GM23338 (cell line): ENCODE results near the gene MICALL1. TPM values are rescaled to one million over a fixed set of nuclear protein-coding genes. Genes with fewer than 3 reads are reported as not detected.
A peak's percentile ranks its signal among the peaks of the same experiment; 100 is the strongest.

Experiments
- ATAC-seq: fragments of 200-7000 bp; cut with Tn5 transposase; 3 replicates; pipeline ENCODE4 v1.9.1; 2020
- DNase-seq: peaks from one replicate; pipeline ENCODE4 v3.0.0-alpha.2; 2015; ENCODE audit warnings: low spot score
- H2AFZ ChIP-seq: fragments of 200-600 bp; sonication (generic); 2 replicates; pipeline ENCODE4 v1.8.0; 2016; ENCODE audit warnings: antibody characterized with exemption, mild to moderate bottlenecking, moderate library complexity
- H3F3A ChIP-seq: fragments of 200-600 bp; sonication (generic); replicated peaks from 2 replicates; pipeline ENCODE4 v1.8.0; 2017; ENCODE audit warnings: antibody characterized with exemption, mixed run types, low read depth
- H3K27ac ChIP-seq: fragments of 200-600 bp; sonication (generic); 2 replicates; pipeline ENCODE4 v1.6.1; 2016; ENCODE audit warnings: low read depth
- H3K27me3 ChIP-seq: fragments of 200-600 bp; sonication (generic); 2 replicates; pipeline ENCODE4 v1.8.0; 2016; ENCODE audit warnings: mild to moderate bottlenecking, mixed run types, moderate library complexity; ENCODE audit not compliant: insufficient read depth
- H3K36me3 ChIP-seq: fragments of 200-600 bp; sonication (generic); 2 replicates; pipeline ENCODE4 v1.8.0; 2016; ENCODE audit warnings: mild to moderate bottlenecking; ENCODE audit not compliant: insufficient read depth
- H3K4me1 ChIP-seq: fragments of 200-600 bp; sonication (generic); 2 replicates; pipeline ENCODE4 v1.8.0; 2016; ENCODE audit warnings: mild to moderate bottlenecking, moderate library complexity; ENCODE audit not compliant: insufficient read depth
- H3K4me2 ChIP-seq: fragments of 200-600 bp; sonication (generic); 2 replicates; pipeline ENCODE4 v1.7.1; 2017; ENCODE audit warnings: mixed run types
- H3K4me3 ChIP-seq: fragments of 200-600 bp; sonication (generic); 2 replicates; pipeline ENCODE4 v1.6.1; 2016; ENCODE audit warnings: mixed run types
- H3K79me2 ChIP-seq: fragments of 200-600 bp; sonication (generic); replicated peaks from 2 replicates; pipeline ENCODE4 v1.8.0; 2017; ENCODE audit warnings: mild to moderate bottlenecking; ENCODE audit not compliant: insufficient read depth
- H3K9me2 ChIP-seq: fragments of 200-600 bp; sonication (generic); 2 replicates; pipeline ENCODE4 v1.8.0; 2017; ENCODE audit not compliant: insufficient read depth
- H4K20me1 ChIP-seq: fragments of 200-600 bp; sonication (generic); replicated peaks from 2 replicates; pipeline ENCODE4 v1.8.0; 2017; ENCODE audit warnings: mild to moderate bottlenecking; ENCODE audit not compliant: insufficient read depth
- H3K27ac Mint-ChIP-seq: 2 replicates; pipeline ENCODE4 v1.8.0; 2020; ENCODE audit warnings: inconsistent platforms, mild to moderate bottlenecking, moderate library complexity, mixed read lengths
- H3K27me3 Mint-ChIP-seq: 3 replicates; pipeline ENCODE4 v1.8.0; 2022; ENCODE audit warnings: low read depth, mild to moderate bottlenecking, moderate library complexity, mixed read lengths, inconsistent platforms; ENCODE audit not compliant: insufficient read depth, poor library complexity
- H3K36me3 Mint-ChIP-seq: 3 replicates; pipeline ENCODE4 v1.8.0; 2021; ENCODE audit warnings: low read depth, mild to moderate bottlenecking, inconsistent platforms, moderate library complexity, mixed read lengths
- H3K4me1 Mint-ChIP-seq: 3 replicates; pipeline ENCODE4 v1.8.0; 2020; ENCODE audit warnings: mild to moderate bottlenecking, inconsistent platforms, mixed read lengths
- H3K4me3 Mint-ChIP-seq: 3 replicates; pipeline ENCODE4 v1.8.0; 2021; ENCODE audit warnings: moderate library complexity, mild to moderate bottlenecking, inconsistent platforms, mixed read lengths
- H3K9me3 Mint-ChIP-seq: 3 replicates; pipeline ENCODE4 v1.8.0; 2020; ENCODE audit warnings: moderate library complexity, mild to moderate bottlenecking, inconsistent platforms, mixed read lengths
- CREB1 ChIP-seq: fragments of 250-450 bp; sonication (Bioruptor Pico); IDR thresholded peaks from 2 replicates; pipeline ENCODE4 v1.5.0; 2020; ENCODE audit warnings: low read depth, mild to moderate bottlenecking, moderate library complexity
- CTCF ChIP-seq, 2 experiments: fragments of 200-600 bp in 1 of 2; sonication (generic) in 1 of 2; conservative IDR thresholded peaks; 2 replicates each; pipeline versions ENCODE4 v1.5.1 to v1.6.1; 2016 to 2017; ENCODE audit warnings: antibody characterized with exemption in 2 of 2, low read depth in 2 of 2, mild to moderate bottlenecking in 2 of 2, moderate library complexity in 1 of 2
- ETS1 ChIP-seq: IDR thresholded peaks from 2 replicates; pipeline ENCODE4 v1.6.1; 2016; ENCODE audit warnings: antibody characterized with exemption
- EZH2 ChIP-seq: fragments of 200-600 bp; sonication (generic); IDR thresholded peaks from one replicate; pipeline ENCODE4 v1.8.0; 2017; ENCODE audit warnings: antibody characterized with exemption, mild to moderate bottlenecking, low read depth; ENCODE audit not compliant: unreplicated experiment
- EZH2phosphoT487 ChIP-seq: fragments of 200-600 bp; sonication (generic); IDR thresholded peaks from one replicate; pipeline ENCODE4 v1.8.1; 2018; ENCODE audit warnings: antibody characterized with exemption; ENCODE audit not compliant: unreplicated experiment
- JUNB ChIP-seq: IDR thresholded peaks from one replicate; pipeline ENCODE4 v1.6.1; 2016; ENCODE audit warnings: antibody characterized with exemption; ENCODE audit not compliant: unreplicated experiment
- NANOG ChIP-seq: IDR thresholded peaks from 2 replicates; pipeline ENCODE4 v1.6.1; 2016; ENCODE audit warnings: antibody characterized with exemption, borderline replicate concordance
- POLR2AphosphoS5 ChIP-seq: IDR thresholded peaks from 2 replicates; pipeline ENCODE4 v1.6.1; 2016; ENCODE audit warnings: antibody characterized with exemption, low read depth
- REST ChIP-seq: IDR thresholded peaks from one replicate; pipeline ENCODE4 v1.6.1; 2018; ENCODE audit warnings: antibody characterized with exemption; ENCODE audit not compliant: unreplicated experiment
- STAT1 ChIP-seq: IDR thresholded peaks from one replicate; pipeline ENCODE4 v1.6.1; 2016; ENCODE audit warnings: antibody characterized with exemption; ENCODE audit not compliant: unreplicated experiment
- ZNF114 ChIP-seq: fragments of 250-450 bp; sonication (Bioruptor Pico); IDR thresholded peaks from 2 replicates; pipeline ENCODE4 v1.5.0; 2020; ENCODE audit warnings: mild to moderate bottlenecking, moderate library complexity
- ZNF331 ChIP-seq: fragments of 250-450 bp; sonication (Bioruptor Pico); IDR thresholded peaks from 2 replicates; pipeline ENCODE4 v1.5.0; 2020; ENCODE audit warnings: low read depth, mild to moderate bottlenecking, moderate library complexity
- ZNF462 ChIP-seq: fragments of 250-450 bp; sonication (Bioruptor Pico); IDR thresholded peaks from 2 replicates; pipeline ENCODE4 v1.5.0; 2020; ENCODE audit warnings: mild to moderate bottlenecking, moderate library complexity
- polyA plus RNA-seq: library from polyadenylated mRNA; unstranded; fragments of >200 nt; fragmentation: Nextera tagmentation; extraction: Ambion mirVana; gene quantifications from 2 replicates; pipeline ENCODE4 v1.2.1, GENCODE V29; 2016
- total RNA-seq: library from RNA; depleted of rRNA; stranded (reverse); fragments of >200 nt; shearing (Covaris generic); gene quantifications from 2 replicates; pipeline ENCODE4 v1.2.3, GENCODE V29; 2014

MICALL1 gene
- total and polyA plus RNA-seq, 2 experiments from 2014 or later = 5.9 to 33.1 TPM

- Histone ChIP-seq H3K79me2 (no peaks in the 10 kb centered on the region; the same call in 1 of the 2 replicates), H3K27ac (peak overlapping the region; percentile 50; the same call in 1 of the 2 replicates), H3K4me3 (peak overlapping the region; percentile 62), H2AFZ (peak overlapping the region; percentile 84; the same call in 1 of the 2 replicates), H3K4me1 (peaks cover 11% of the 10 kb centered on the region; the same call in 1 of the 2 replicates), H3K27me3 (no peaks in the 10 kb centered on the region), H3K9me2 (peaks cover 7% of the 10 kb centered on the region; the same call in 1 of the 2 replicates), H3F3A (peaks cover 18% of the 10 kb centered on the region), H3K36me3 (no peaks in the 10 kb centered on the region), H4K20me1 (no peaks in the 10 kb centered on the region; the same call in 1 of the 2 replicates), H3K4me2 (peak overlapping the region; percentile 84)
- peaks cover 22% of the 10 kb centered on the region for H3K4me1 Mint-ChIP-seq
- DNase-seq (peak; percentile 40), ATAC-seq (no peak)
- TF ChIP-seq REST (no peak), EZH2phosphoT487 (no peak), EZH2 (no peak), POLR2AphosphoS5 (no peak), CTCF (conservative IDR thresholded peaks at IDR 0.05; ENCODE audit: low read depth in 2 of 2) (no peak), STAT1 (no peak), ZNF114 (no peak), ZNF331 (CRISPR knock-in tag) (no peak), ETS1 (no peak), JUNB (no peak), NANOG (no peak), CREB1 (CRISPR knock-in tag) (no peak), ZNF462 (no peak)
- peaks cover 10% of the 10 kb centered on the region for H3K27me3 Mint-ChIP-seq
- H3K27ac Mint-ChIP-seq = peak overlapping the region; percentile 42; the same call in 1 of the 2 replicates
- peak overlapping the region; percentile 77 for H3K4me3 Mint-ChIP-seq
- H3K36me3 Mint-ChIP-seq = peaks cover 4% of the 10 kb centered on the region; the same call in 1 of the 3 replicates
- H3K9me3 Mint-ChIP-seq = no peaks in the 10 kb centered on the region; the same call in 2 of the 3 replicates
These were observed 1.2 kb upstream of the MICALL1 start for GRCh38 chr22:37904572-37905533.
